Measurements from ENCODE around the gene ATP1A1. TPM values are rescaled to one million over a fixed set of nuclear protein-coding genes. Genes with fewer than 3 reads are reported as not detected.

The ATP1A1 gene
- total RNA-seq, 2 experiments from 2014 or later: 251 to 262 TPM

DNA sequence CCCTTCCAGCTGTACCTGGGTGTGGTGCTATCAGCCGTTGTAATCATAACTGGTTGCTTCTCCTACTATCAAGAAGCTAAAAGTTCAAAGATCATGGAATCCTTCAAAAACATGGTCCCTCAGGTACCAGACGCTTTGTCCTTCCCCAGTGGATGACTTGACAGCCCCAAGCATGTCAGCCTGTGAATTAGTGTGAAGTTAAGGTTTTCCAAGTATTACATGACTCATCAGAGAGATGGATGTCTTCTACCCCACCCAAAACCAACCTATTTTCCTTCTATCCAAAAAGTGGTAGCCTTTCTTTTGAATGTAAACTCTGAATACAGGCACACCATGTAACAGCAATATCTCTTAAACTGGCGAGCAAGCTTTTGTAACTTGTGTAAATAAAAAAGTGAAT is 15.1 kb downstream of the ATP1A1 start:
- peak overlapping the region; percentile 69 for H3K27ac Mint-ChIP-seq
- no peaks in the 10 kb centered on the region for H3K9me3 Mint-ChIP-seq
- no peak overlapping the region for H3K27ac ChIP-seq (ENCODE audit: low read depth in 1 of 2, low read length in 2 of 2)
- H3K4me3 ChIP-seq (ENCODE audit: low read length): no peak overlapping the region
- no peaks in the 10 kb centered on the region for H3K27me3 Mint-ChIP-seq
- CTCF ChIA-PET: no interaction called here
- H3K27me3 ChIP-seq (ENCODE audit: control insufficient read depth in 1 of 2, insufficient read depth in 2 of 2, low read length in 2 of 2): no peaks in the 10 kb centered on the region
- no peaks in the 10 kb centered on the region for H3K9me3 ChIP-seq (ENCODE audit: control insufficient read depth in 1 of 2, insufficient read depth in 1 of 2, low read length in 2 of 2)
- peaks cover 26% of the 10 kb centered on the region for H3K4me1 ChIP-seq (ENCODE audit: insufficient read depth, low read length)
- peaks cover 96% of the 10 kb centered on the region for H3K36me3 ChIP-seq (ENCODE audit: insufficient read depth, low read length)
- peaks cover 86% of the 10 kb centered on the region for H3K4me1 Mint-ChIP-seq (ENCODE audit: low read depth)
- peaks cover 98% of the 10 kb centered on the region for H3K36me3 Mint-ChIP-seq (ENCODE audit: low read depth)
- ATAC-seq (ENCODE audit: poor library complexity): no peak
- no peak for TF ChIP-seq CTCF (IDR thresholded peaks at IDR 0.05)
- H3K4me3 Mint-ChIP-seq: no peak overlapping the region
- intact Hi-C loops (cut with DNase I, micrococcal nuclease): loop anchor here in 1 of 2 experiments (2.0 kb wide), 1 partner anchor 13 kb away; no protein-coding TSS in a partner anchor
- POLR2A ChIA-PET: interaction anchor here (0.8 to 4.0 kb wide), 3 partner anchors 8 to 117 kb away, joined by 3 to 18 read pairs (median 4); no protein-coding TSS in a partner anchor
- no peak for DNase-seq

DNA sequence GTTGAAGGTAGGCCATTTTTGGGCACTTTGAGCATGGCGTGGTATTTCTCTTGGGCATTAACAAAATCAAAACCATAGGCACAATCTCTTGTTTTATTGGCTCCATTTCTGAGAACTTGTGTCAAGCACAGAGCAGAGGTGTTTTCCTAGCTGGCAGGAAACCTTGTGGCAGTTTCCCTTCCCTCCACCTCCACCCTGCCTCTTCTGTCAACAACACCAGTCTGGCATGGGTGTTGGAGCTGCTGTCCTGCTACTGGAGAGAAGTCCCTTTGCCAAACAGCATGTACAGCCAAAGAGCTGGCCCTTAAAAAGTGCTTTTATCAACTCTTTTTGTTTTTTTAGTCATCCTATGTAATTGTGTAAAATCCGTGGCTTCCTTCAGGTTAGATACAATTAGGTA is 16.0 kb downstream of the ATP1A1 start:
- Histone ChIP-seq H3K9me3 (ENCODE audit: control insufficient read depth in 1 of 2, insufficient read depth in 1 of 2, low read length in 2 of 2) (no peaks in the 10 kb centered on the region), H3K4me3 (ENCODE audit: low read length) (no peak overlapping the region), H3K27me3 (ENCODE audit: control insufficient read depth in 1 of 2, insufficient read depth in 2 of 2, low read length in 2 of 2) (no peaks in the 10 kb centered on the region), H3K36me3 (ENCODE audit: insufficient read depth, low read length) (peaks cover 98% of the 10 kb centered on the region), H3K4me1 (ENCODE audit: insufficient read depth, low read length) (peaks cover 26% of the 10 kb centered on the region), H3K27ac (ENCODE audit: low read depth in 1 of 2, low read length in 2 of 2) (peak overlapping the region in 1 of 2 donors; percentile 28)
- Mint-ChIP-seq H3K36me3 (ENCODE audit: low read depth) (peaks cover 98% of the 10 kb centered on the region), H3K9me3 (no peaks in the 10 kb centered on the region), H3K4me3 (no peak overlapping the region), H3K27me3 (no peaks in the 10 kb centered on the region), H3K27ac (peak overlapping the region; percentile 69), H3K4me1 (ENCODE audit: low read depth) (peaks cover 79% of the 10 kb centered on the region)
- POLR2A ChIA-PET: interaction anchor here (1.5 to 4.0 kb wide), 2 partner anchors 9 to 13 kb away, joined by 4 to 18 read pairs; no protein-coding TSS in a partner anchor
- TF ChIP-seq CTCF (IDR thresholded peaks at IDR 0.05): no peak
- CTCF ChIA-PET: no interaction called here
- ATAC-seq (ENCODE audit: poor library complexity) (no peak), DNase-seq (peak in 1 of 14 experiments; percentile 37)
- intact Hi-C loops (cut with DNase I, micrococcal nuclease): loop anchor here in 1 of 2 experiments (2.0 kb wide), 1 partner anchor 14 kb away; no protein-coding TSS in a partner anchor

GRCh38 chr1:116389686-116390085 is 16.6 kb downstream of the ATP1A1 start:
- Histone ChIP-seq H3K9me3 (ENCODE audit: control insufficient read depth in 1 of 2, insufficient read depth in 1 of 2, low read length in 2 of 2) (no peaks in the 10 kb centered on the region), H3K4me3 (ENCODE audit: low read length) (no peak overlapping the region), H3K36me3 (ENCODE audit: insufficient read depth, low read length) (peaks cover 98% of the 10 kb centered on the region), H3K27ac (ENCODE audit: low read depth in 1 of 2, low read length in 2 of 2) (peak overlapping the region; percentile 22 to 28), H3K4me1 (ENCODE audit: insufficient read depth, low read length) (peaks cover 26% of the 10 kb centered on the region), H3K27me3 (ENCODE audit: control insufficient read depth in 1 of 2, insufficient read depth in 2 of 2, low read length in 2 of 2) (no peaks in the 10 kb centered on the region)
- Mint-ChIP-seq H3K27ac (peak overlapping the region; percentile 69), H3K27me3 (no peaks in the 10 kb centered on the region), H3K9me3 (no peaks in the 10 kb centered on the region), H3K36me3 (ENCODE audit: low read depth) (peaks cover 98% of the 10 kb centered on the region), H3K4me3 (peak overlapping the region; percentile 35), H3K4me1 (ENCODE audit: low read depth) (peaks cover 72% of the 10 kb centered on the region)
- CTCF ChIA-PET: interaction anchor here (0.8 to 1.5 kb wide), 3 partner anchors 16 to 62 kb away, joined by 3 to 5 read pairs (median 3); no protein-coding TSS in a partner anchor
- intact Hi-C loops (cut with DNase I, micrococcal nuclease): loop anchor here (1.0 to 5.0 kb wide), 3 partner anchors 12 to 157 kb away; no protein-coding TSS in a partner anchor
- TF ChIP-seq CTCF (IDR thresholded peaks at IDR 0.05): no peak
- no peak for DNase-seq
- POLR2A ChIA-PET: interaction anchor here (1.1 to 2.0 kb wide), 5 partner anchors 10 to 29 kb away, joined by 3 to 8 read pairs (median 5); no protein-coding TSS in a partner anchor
- ATAC-seq (ENCODE audit: poor library complexity): no peak
